Measurements from ENCODE around the gene CYB561D2.

The CYB561D2 gene

GRCh38 chr3:50395070-50395860 lies 44.6 kb downstream of the CYB561D2 start:
- no peak for TF ChIP-seq CTCF (IDR thresholded peaks at IDR 0.05; ENCODE audit: low read depth, low read length)
- no peak for DNase-seq (ENCODE audit: extremely low read depth, low read depth)

- no peak for DNase-seq (ENCODE audit: extremely low read depth, low read depth)
- no peak for TF ChIP-seq CTCF (IDR thresholded peaks at IDR 0.05; ENCODE audit: low read depth, low read length)
These were observed 45.8 kb downstream of the CYB561D2 start for GRCh38 chr3:50396502-50396901.

- no peak for TF ChIP-seq CTCF (IDR thresholded peaks at IDR 0.05; ENCODE audit: low read depth, low read length)
- DNase-seq (ENCODE audit: extremely low read depth, low read depth): no peak
These were observed 51.4 kb downstream of the CYB561D2 start for GRCh38 chr3:50401978-50402595.
